K562 (cell line): Measurements from ENCODE around the gene CFAP410. TPM values are rescaled to one million over a fixed set of nuclear protein-coding genes. Genes with fewer than 3 reads are reported as not detected.

ENCODE experiments used
- CREM ChIP-seq: IDR thresholded peaks from 2 replicates; pipeline ENCODE4 v1.6.1; 2014; ENCODE audit warnings: antibody characterized with exemption, low read depth
- CUX1 ChIP-seq: fragments of 200-800 bp; sonication (Bioruptor generic); IDR thresholded peaks from 2 replicates; pipeline ENCODE4 v1.6.1; 2016; ENCODE audit warnings: missing genetic modification characterization, missing compliant biosample characterization
- FOXK1 ChIP-seq: sonication (generic); formaldehyde crosslinking; IDR thresholded peaks from 2 replicates; pipeline ENCODE4 v1.8.0; 2022; ENCODE audit warnings: missing genetic modification reagents, mild to moderate bottlenecking, borderline replicate concordance
- HCFC1 ChIP-seq: IDR thresholded peaks from 2 replicates; pipeline ENCODE4 v1.6.1; 2012; ENCODE audit warnings: low read depth, low read length, improper control_type of control experiment
- RCOR1 ChIP-seq, 2 experiments: IDR thresholded peaks; 2 replicates each; pipeline ENCODE4 v1.6.1; 2012; ENCODE audit warnings: low read depth in 2 of 2, low read length in 2 of 2, borderline replicate concordance in 1 of 2, improper control_type of control experiment in 1 of 2
- REST ChIP-seq, 2 experiments: fragments of 450-650 bp; formaldehyde crosslinking in 1 of 2; IDR thresholded peaks; 2 replicates each; pipeline versions ENCODE4 v1.4.0 to v1.6.1; 2014 to 2020; ENCODE audit warnings: mild to moderate bottlenecking in 2 of 2, borderline replicate concordance in 1 of 2, low read depth in 1 of 2
- ZMIZ1 ChIP-seq, 2 experiments: fragments of 150-350 bp in 1 of 2; IDR thresholded peaks; 2 replicates each; pipeline ENCODE4 v1.6.1; 2012 to 2016; ENCODE audit warnings: low read depth in 2 of 2, low read length in 2 of 2, mild to moderate bottlenecking in 1 of 2, moderate library complexity in 1 of 2
- ZNF644 ChIP-seq: fragments of 200-800 bp; sonication (Bioruptor generic); IDR thresholded peaks from 2 replicates; pipeline ENCODE4 v1.6.1; 2016; ENCODE audit warnings: low read depth, missing genetic modification characterization, missing compliant biosample characterization
- polyA plus RNA-seq, 8 experiments: library from polyadenylated mRNA; depleted of rRNA in 4 of 8; stranded (reverse) in 5 of 8; unstranded in 3 of 8; fragments of >200 nt; fragmentation: Nextera tagmentation in 2 of 8; fragmentation: Illumina TruSeq in 1 of 8; extraction: Ambion mirVana in 2 of 8; extraction: Trizol in 1 of 8; gene quantifications; 2 replicates each; pipeline versions ENCODE4 v1.2.1 to v1.2.3, GENCODE V29; 2011 to 2014; ENCODE audit warnings: inconsistent platforms in 1 of 8, missing spikeins in 1 of 8
- total RNA-seq, 7 experiments: library from RNA; depleted of rRNA in 6 of 7; stranded (reverse); fragments of >200 nt in 6 of 7; fragmentation: Illumina TruSeq in 2 of 7; extraction: Trizol in 2 of 7; gene quantifications; 2 replicates each; pipeline versions ENCODE4 v1.2.1 to v1.2.3, GENCODE V29; 2011 to 2021; ENCODE audit warnings: low replicate concordance in 1 of 7

CFAP410 gene
- total and polyA plus RNA-seq, 9 of the 15 experiments (the other 6 are each of a cell fraction or from before 2014, with no cell fraction given), result 0.07 to 17.3 (median 2.3) TPM

GRCh38 chr21:44297525-44298290, 41.5 kb downstream of the CFAP410 start (continued):
- TF ChIP-seq REST (IDR thresholded peaks at IDR 0.05; ENCODE audit: borderline replicate concordance) (peak; percentile 73), REST (CRISPR knock-in tag; IDR thresholded peaks at IDR 0.05; ENCODE audit: low read depth) (no peak), FOXK1 (CRISPR knock-in tag) (peak; percentile 82; the same call in 1 of the 2 replicates), ZMIZ1 (IDR thresholded peaks at IDR 0.05; ENCODE audit: low read depth in 2 of 2, low read length in 2 of 2) (0 out of 4 replicates have a peak, but pooled peaks of 1 of the 2 experiments have one; percentile 40), CUX1 (CRISPR knock-in tag) (no peak), RCOR1 (IDR thresholded peaks at IDR 0.05; ENCODE audit: borderline replicate concordance in 1 of 2, low read depth in 2 of 2, low read length in 2 of 2) (peak in 1 of 2 experiments; percentile 71; a peak in 2 of 4 replicates), CREM (0 out of 2 replicates have a peak, but pooled peaks have one; percentile 26), HCFC1 (no peak), ZNF644 (tag) (no peak)
